Measurements from ENCODE around the gene C16orf74. TPM values are rescaled to one million over a fixed set of nuclear protein-coding genes. Genes with fewer than 3 reads are reported as not detected.

C16orf74 gene
- total RNA-seq, 2 experiments from 2014 or later = 3.6 to 3.9 TPM

DNA sequence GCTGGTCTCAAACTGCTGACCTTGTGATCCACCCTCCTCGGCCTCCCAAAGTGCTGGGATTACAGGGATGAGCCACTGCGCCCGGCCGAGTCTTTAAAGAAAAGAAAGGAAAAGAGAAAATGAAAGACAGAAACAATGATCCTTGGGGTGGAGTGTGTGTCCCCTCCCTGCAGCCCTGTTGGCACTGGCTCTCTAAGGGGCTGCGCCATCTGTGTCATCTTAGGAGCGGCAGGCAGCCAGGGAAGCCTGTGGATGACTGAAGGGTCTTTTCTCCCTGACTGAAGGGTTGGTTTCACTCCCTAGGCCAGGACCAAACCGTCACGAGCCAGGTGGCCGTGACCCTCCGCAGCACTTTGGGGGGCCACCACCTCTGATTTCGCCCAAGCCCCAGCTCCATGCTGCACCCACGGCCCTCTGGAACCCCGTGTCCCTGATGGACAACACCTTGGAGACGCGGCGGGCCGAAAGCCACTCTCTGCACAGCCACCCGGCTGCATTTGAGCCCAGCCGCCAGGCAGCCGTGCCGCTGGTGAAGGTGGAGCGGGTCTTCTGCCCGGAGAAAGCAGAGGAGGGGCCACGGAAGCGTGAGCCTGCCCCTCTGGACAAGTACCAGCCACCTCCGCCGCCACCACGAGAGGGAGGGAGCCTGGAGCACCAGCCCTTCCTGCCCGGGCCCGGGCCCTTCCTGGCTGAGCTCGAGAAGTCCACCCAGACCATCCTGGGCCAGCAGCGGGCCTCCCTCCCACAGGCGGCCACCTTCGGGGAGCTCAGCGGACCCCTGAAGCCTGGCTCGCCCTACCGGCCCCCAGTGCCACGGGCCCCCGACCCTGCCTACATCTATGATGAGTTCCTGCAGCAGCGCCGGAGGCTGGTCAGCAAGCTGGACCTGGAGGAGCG, 89.8 kb downstream of the C16orf74 start:
- ATAC-seq (ENCODE audit: low read depth) = no peak
- Mint-ChIP-seq H3K4me3 (no peak overlapping the region), H3K4me1 (no peaks in the 10 kb centered on the region), H3K36me3 (peaks cover 7% of the 10 kb centered on the region), H3K27ac (no peak overlapping the region), H3K9me3 (no peaks in the 10 kb centered on the region), H3K27me3 (no peaks in the 10 kb centered on the region)
- DNase-seq = no peak
- POLR2A ChIA-PET = no interaction called here

DNA sequence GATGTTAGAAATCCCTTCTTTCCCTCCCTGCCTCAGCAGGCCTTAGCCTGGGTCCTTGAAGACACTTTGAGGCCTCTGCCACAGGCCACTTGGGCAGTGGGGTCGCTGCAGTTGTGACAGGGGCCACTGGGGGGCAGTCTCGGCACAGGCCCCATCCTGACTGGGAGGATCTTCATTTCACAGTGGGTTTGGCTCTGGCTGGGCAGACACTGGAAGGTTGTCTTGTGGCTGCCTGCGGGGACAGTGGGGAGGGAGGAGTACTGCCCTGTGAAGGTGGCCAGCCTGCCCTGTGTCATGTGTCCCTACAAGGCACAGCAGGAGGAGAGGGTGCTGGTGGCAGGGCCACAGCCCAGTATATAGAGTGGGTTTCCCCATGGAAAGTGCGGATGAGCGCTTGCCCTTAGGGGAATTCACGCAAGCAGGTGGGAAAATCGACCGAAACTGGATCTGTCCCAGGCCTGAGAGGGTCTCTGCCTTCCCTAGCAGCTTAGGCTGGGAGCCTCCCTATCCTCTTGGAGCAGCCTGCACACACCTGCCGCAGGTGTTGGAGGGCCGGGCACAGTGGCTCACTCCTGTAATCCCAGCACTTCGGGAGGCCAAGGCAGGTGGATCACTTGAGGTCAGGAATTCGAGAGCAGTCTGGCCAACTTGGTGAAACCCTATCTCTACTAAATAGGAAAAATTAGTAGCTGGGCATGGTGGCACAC, 90.9 kb downstream of the C16orf74 start:
- POLR2A ChIA-PET = no interaction called here
- Mint-ChIP-seq H3K9me3 (no peaks in the 10 kb centered on the region), H3K4me1 (no peaks in the 10 kb centered on the region), H3K27ac (no peak overlapping the region), H3K27me3 (no peaks in the 10 kb centered on the region), H3K36me3 (peaks cover 10% of the 10 kb centered on the region), H3K4me3 (no peak overlapping the region)
- ATAC-seq (ENCODE audit: low read depth) (peak; percentile 67), DNase-seq (peak; percentile 80)

DNA sequence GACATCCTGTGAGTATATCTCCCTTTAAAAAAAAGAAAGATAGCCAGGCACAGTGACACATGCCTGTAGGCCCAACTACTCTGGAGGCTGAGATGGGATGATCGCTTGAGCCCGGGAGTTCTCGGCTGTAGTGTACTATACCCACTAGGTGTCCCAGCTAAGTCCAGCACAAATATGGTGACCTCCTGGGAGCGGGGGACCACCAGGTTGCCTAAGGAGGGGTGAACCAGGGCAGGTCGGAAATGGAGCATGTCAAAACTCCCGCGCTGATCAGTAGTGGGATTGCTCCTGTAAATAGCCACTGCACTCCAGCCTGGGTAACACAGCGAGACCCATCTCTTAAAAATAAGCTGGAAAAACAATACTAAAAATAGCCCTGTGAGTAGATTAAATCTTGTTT, 91.6 kb downstream of the C16orf74 start:
- ATAC-seq (ENCODE audit: low read depth) = no peak
- no peak overlapping the region for H3K27ac Mint-ChIP-seq
- no peak for DNase-seq
- peaks cover 10% of the 10 kb centered on the region for H3K36me3 Mint-ChIP-seq
- H3K9me3 Mint-ChIP-seq = no peaks in the 10 kb centered on the region
- POLR2A ChIA-PET = no interaction called here
- H3K4me3 Mint-ChIP-seq = no peak overlapping the region
- no peaks in the 10 kb centered on the region for H3K4me1 Mint-ChIP-seq
- H3K27me3 Mint-ChIP-seq = no peaks in the 10 kb centered on the region

DNA sequence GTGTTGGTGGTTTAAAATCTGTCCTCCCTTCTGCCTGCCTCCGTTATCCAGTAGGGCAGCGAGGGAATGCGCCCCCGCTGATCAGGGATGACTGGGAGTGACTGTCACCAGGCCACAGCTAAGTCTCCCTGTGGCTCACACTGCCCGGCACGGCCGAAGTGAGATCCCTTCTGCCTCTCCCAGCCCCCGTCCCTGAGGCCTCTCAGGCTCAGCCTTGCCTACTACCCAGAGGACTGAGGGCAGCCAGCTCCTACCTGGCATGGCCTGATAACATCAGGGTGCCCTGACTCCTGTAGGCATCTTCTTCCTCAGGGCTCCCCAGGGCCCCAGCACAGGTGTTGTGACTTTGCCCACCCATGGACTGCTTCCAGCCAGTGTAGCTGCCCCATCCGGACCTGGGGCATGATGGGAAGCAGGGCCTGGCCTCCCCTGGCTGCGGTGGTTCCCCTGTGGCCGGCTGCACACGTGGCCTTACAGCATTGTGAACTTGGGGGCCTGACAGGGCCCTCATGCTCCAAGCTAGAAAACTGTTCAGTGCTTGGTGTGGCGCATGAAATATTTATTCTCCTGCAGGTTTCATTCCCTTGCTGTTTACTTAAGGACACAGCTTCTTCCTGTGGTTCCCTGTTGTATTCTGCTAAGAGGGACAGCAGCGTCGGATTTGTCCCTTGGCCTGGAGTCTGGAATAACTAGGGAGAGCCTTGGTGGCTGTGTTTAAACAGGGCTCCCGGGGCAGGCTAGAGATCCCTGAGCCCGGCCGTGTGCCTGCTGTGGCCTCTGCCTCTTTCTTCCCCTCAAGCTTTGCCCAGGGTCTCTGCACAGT, 92.2 kb downstream of the C16orf74 start:
- ATAC-seq (ENCODE audit: low read depth) (no peak), DNase-seq (no peak)
- H3K36me3 Mint-ChIP-seq = peaks cover 10% of the 10 kb centered on the region
- POLR2A ChIA-PET = no interaction called here
- no peak overlapping the region for H3K4me3 Mint-ChIP-seq
- no peaks in the 10 kb centered on the region for H3K27me3 Mint-ChIP-seq
- no peaks in the 10 kb centered on the region for H3K9me3 Mint-ChIP-seq
- H3K27ac Mint-ChIP-seq = no peak overlapping the region
- no peaks in the 10 kb centered on the region for H3K4me1 Mint-ChIP-seq

DNA sequence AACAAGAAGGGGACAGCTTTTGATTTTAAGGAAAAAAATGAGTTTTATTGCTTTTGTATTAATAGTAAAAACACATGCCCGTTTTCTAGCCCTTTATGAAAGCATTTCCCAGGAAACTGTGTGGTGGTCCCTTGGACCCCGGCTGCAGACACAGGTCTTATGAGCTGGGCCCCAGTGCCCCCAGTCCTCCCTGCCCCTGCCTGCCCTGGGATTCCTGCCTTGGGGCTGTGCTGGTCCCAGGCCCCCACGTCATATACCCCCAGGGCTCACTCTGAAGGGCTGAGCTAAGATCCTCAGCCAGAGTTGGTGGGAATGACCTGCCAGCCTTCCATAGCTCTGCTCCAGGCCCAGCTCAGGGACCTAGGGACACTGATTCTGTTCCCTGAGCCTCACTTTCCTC, 92.9 kb downstream of the C16orf74 start:
- Mint-ChIP-seq H3K27ac (no peak overlapping the region), H3K36me3 (peaks cover 8% of the 10 kb centered on the region), H3K4me1 (no peaks in the 10 kb centered on the region), H3K9me3 (no peaks in the 10 kb centered on the region), H3K4me3 (no peak overlapping the region), H3K27me3 (no peaks in the 10 kb centered on the region)
- POLR2A ChIA-PET = no interaction called here
- ATAC-seq (ENCODE audit: low read depth) (no peak), DNase-seq (no peak)

Small RNA genes within 50 kb of the gene (microRNA-seq; reads per million reads assigned to microRNA genes)
- gene MIR1910 = not detected

Other genes with a start within 250 kb of the C16orf74 start
- gene GSE1, start 137.8 kb downstream of the C16orf74 start, total RNA-seq = 10 to 100 TPM; 60.9 to 62.5 TPM
- gene GINS2, start 62.1 kb downstream of the C16orf74 start, total RNA-seq = 10 to 100 TPM; 33.4 to 34.2 TPM
- gene EMC8, start 48.4 kb upstream of the C16orf74 start, total RNA-seq = 10 to 100 TPM; 29.2 to 34.1 TPM
- gene COX4I1, start 48.6 kb upstream of the C16orf74 start, total RNA-seq = 100 to 1,000 TPM; 489 to 502 TPM
- 10 to 100 TPM; 27.8 to 30.8 TPM for gene IRF8, start 148.1 kb upstream of the C16orf74 start, total RNA-seq

Measured in activated naive CD8-positive, alpha-beta T cell treated with anti-CD3 and anti-CD28 coated beads, Interleukin-2, amount 10 ng/mL, durations not matched to agents 7 days and 5 days (primary cell).